Fibroblast of mammary gland (primary cell): ENCODE measurements around the gene GPR101.

Source experiments
- DNase-seq: peaks from one replicate; pipeline ENCODE4 v3.0.0-alpha.2; 2010; ENCODE audit warnings: low read depth
- H3K4me3 ChIP-seq: 2 replicates; pipeline ENCODE4 v1.5.1; 2011; ENCODE audit warnings: low read depth, mild to moderate bottlenecking, low read length, moderate library complexity; ENCODE audit not compliant: control insufficient read depth
- CTCF ChIP-seq: conservative IDR thresholded peaks from 2 replicates; pipeline ENCODE4 v1.5.1; 2011; ENCODE audit warnings: low read depth, low read length, inconsistent platforms; ENCODE audit not compliant: control insufficient read depth, insufficient read depth

The GPR101 gene

DNA sequence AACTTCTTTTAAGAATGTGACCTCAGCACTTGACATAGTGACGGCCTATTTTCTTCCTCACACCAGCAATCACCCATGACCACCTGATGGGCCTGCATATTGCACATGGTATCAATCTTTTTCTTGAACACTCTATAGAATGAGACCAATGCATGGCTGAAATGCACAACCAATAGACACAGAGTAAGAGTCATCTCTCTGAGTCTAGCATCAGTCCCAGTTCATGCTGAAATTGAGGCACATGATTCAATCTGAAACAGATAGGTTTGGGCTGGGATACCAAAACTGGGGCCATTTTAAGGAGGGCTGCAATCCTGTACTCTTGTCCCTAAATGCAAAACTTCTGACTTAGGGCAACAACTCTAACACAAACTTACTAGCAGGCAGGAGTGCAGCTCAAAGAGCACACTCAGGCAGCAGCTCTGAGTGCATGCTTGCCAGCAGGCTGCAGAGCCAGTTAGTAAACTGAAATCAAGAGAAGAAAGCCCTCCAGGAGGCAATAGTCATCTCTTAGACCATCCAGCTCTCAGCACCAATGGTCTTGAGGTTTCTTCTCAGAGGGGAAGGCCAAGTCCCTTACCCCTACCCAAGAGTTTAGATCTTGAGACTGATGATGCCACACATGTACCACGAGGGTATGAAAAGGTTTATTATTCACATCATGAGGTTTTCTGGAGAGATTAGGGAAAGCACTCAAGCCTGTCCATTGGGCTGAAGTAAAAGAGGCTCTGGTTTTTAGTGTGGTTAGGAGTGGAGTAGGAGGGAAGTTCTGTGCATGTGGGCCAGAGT is 24.7 kb upstream of the GPR101 start:
- no peak for TF ChIP-seq CTCF
- H3K4me3 ChIP-seq: no peak overlapping the region

DNA sequence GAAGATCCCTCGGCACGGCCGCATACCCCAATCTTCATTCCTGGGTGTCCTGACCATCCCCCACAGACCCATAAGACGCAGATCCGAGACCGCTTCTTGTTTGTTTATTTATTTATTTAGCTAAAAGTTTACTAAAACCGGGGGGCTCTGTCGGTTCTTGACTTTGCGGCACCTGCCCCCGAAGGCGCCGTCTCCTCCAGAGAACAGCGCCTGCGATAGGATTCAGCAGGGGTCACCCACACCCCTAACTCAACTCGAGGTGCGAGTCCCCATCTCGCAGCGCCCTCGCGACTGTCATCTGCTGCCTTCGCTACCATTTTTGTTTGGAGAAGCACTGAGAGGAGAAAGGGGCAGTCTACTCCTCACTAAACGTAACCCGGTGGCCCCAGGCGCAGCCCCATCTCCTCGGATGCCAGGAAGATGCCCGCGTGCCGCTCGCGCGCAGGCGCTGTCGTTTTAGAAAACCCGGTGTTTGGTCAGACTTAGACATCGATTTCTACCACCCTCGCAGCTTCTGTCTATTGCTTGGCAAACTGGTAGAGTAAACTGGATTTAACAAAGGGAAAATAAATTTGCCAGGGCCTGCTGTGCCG is 18.9 kb upstream of the GPR101 start:
- no peak for TF ChIP-seq CTCF
- no peak for DNase-seq
- H3K4me3 ChIP-seq: peak overlapping the region; percentile 42

More for the DNA sequence above, 24.7 kb upstream of the GPR101 start:
- no peak for DNase-seq

GRCh38 chrX:137051978-137052642 is 18.3 kb upstream of the GPR101 start:
- peak; percentile 58 for TF ChIP-seq CTCF
- peak; percentile 31 for DNase-seq
- H3K4me3 ChIP-seq: peak overlapping the region; percentile 42

- no peak for TF ChIP-seq CTCF
- DNase-seq: no peak
- H3K4me3 ChIP-seq: no peak overlapping the region
Observed at GRCh38 chrX:137044893-137045292, 11.1 kb upstream of the GPR101 start.

GRCh38 chrX:137043736-137044135 is 9.9 kb upstream of the GPR101 start:
- no peak for TF ChIP-seq CTCF
- H3K4me3 ChIP-seq: no peak overlapping the region
- DNase-seq: no peak

DNA sequence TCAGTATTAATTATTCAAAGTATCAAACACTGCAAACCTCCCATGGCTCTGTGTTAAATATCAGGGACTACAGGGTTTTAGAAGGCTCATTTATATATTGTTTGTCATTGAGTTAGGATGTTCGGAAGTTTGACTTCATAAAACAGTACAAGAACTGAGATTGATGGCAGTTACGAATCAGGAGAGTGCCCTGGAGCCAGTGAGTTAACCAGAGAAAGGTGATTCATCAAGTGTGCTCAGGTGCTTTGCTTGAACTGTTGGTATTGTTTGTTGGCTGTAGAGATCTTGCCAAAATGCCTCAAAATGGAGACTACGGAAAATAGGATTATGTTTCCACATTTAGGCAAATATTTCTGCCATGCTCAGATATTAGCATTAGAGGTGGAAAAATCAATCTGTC is 7.5 kb upstream of the GPR101 start:
- no peak for TF ChIP-seq CTCF
- no peak for DNase-seq
- no peak overlapping the region for H3K4me3 ChIP-seq
